Fibroblast of skin of left biceps (primary cell): ENCODE measurements around the gene ZNF737.
"Not testable (repeated sequence)": the region's sequence is repeated elsewhere in the genome, so short reads cannot be mapped to it uniquely, and the experiment has no call there.

ENCODE experiments used
- DNase-seq, 2 experiments: peaks; one replicate each; pipeline ENCODE4 v3.0.0-alpha.2; 2013; ENCODE audit warnings: low read depth in 2 of 2

ZNF737 gene

GRCh38 chr19:20565321-20566018 is at the start of gene ZNF737:
ZNF737 (minus strand) TSS chr19:20565781; CDS start chr19:20565640, 141 bp downstream.
- peak; percentile 88 to 90 for DNase-seq

- DNase-seq = not testable (repeated sequence)
Measured at GRCh38 chr19:20614971-20615370, 49.4 kb upstream of the ZNF737 start.

GRCh38 chr19:20612711-20613316 is 47.2 kb upstream of the ZNF737 start:
- no peak for DNase-seq

GRCh38 chr19:20611866-20612265 is 46.3 kb upstream of the ZNF737 start:
- no peak for DNase-seq

GRCh38 chr19:20607943-20608342 is 42.4 kb upstream of the ZNF737 start:
- no peak for DNase-seq

- DNase-seq = no peak
Measured at GRCh38 chr19:20558571-20558970, 7.0 kb downstream of the ZNF737 start.

- DNase-seq = no peak
Measured at GRCh38 chr19:20558011-20558410, 7.6 kb downstream of the ZNF737 start.

GRCh38 chr19:20544667-20545333 is 20.8 kb downstream of the ZNF737 start:
- DNase-seq = not testable (repeated sequence)

- not testable (repeated sequence) for DNase-seq
Measured at GRCh38 chr19:20530303-20530702, 35.3 kb downstream of the ZNF737 start.

GRCh38 chr19:20513189-20513904 is 52.2 kb downstream of the ZNF737 start:
- no peak for DNase-seq

GRCh38 chr19:20503476-20503875 is 62.1 kb downstream of the ZNF737 start:
- DNase-seq = no peak
